ENCODE data around the gene DCBLD1. TPM values are rescaled to one million over a fixed set of nuclear protein-coding genes. Genes with fewer than 3 reads are reported as not detected.
A peak's percentile ranks its signal among the peaks of the same experiment; 100 is the strongest.

The DCBLD1 gene
- polyA plus RNA-seq, 1 donor (not counting 4 experiments of a cell fraction or from before 2014, with no cell fraction given), result 21.7 TPM

DNA sequence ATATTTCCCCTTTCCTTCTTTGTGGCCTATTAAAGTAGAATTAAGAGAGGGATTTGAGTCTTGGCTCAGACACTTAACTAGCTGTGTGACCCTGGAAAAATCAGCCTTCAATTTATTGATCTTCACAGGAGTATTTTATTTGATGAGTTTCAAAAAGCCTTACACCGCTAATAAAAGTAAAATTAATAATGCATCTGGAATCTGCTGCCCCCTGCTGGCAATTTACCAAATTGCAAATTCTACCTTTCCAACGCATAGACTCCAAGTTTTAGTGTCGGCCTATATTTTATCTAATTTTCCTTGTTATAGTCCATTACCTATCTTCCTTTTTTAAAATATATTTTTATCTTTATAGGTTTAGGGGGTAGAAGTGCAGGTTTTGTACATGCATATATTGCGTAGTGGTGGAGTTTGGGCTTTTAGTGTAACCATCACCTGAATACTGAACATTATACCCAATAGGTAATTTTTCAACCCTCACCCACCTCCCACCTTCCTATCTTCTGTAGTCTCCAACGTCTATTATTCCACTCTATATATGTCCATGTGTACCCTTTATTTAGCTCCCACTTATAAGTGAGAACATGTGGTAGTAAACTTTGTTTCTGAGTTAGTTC lies 73.5 kb downstream of the DCBLD1 start:
- no peak overlapping the region for H3K9ac ChIP-seq (ENCODE audit: control insufficient read depth, extremely low read depth, insufficient read depth, low read length)
- DNase-seq (ENCODE audit: low read depth, low spot score), result no peak
- H3K4me1 ChIP-seq (ENCODE audit: control insufficient read depth, extremely low read depth, insufficient read depth, low read length), result peaks cover 18% of the 10 kb centered on the region
- no peak overlapping the region for H3K27ac ChIP-seq (ENCODE audit: control insufficient read depth, insufficient read depth, low read length)
- H4K20me1 ChIP-seq (ENCODE audit: control insufficient read depth, extremely low read depth, insufficient read depth, low read length), result no peaks in the 10 kb centered on the region
- dilution Hi-C loops (cut with MboI; ENCODE audit: extremely low pct_ligation_motif_present, low sequenced_read_pairs), result no loop called here
- H2AFZ ChIP-seq (ENCODE audit: control insufficient read depth, low read length), result no peak overlapping the region
- H3K79me2 ChIP-seq (ENCODE audit: control insufficient read depth, insufficient read depth, low read length), result no peaks in the 10 kb centered on the region
- no peak overlapping the region for H3K4me3 ChIP-seq (ENCODE audit: control insufficient read depth in 2 of 3, extremely low read depth in 1 of 3, insufficient read depth in 2 of 3, low read depth in 1 of 3, low read length in 3 of 3)
- peak; percentile 24 to 64 (median 49) for TF ChIP-seq CTCF (optimal IDR thresholded peaks at IDR 0.05 in 1 of 3, IDR thresholded peaks at IDR 0.05 in 1 of 3, conservative IDR thresholded peaks at IDR 0.05 in 1 of 3; ENCODE audit: extremely low read depth in 1 of 3, insufficient read depth in 2 of 3, low read length in 3 of 3)
- no peak for TF ChIP-seq EZH2 (IDR thresholded peaks at IDR 0.05; ENCODE audit: low read length)
- H3K36me3 ChIP-seq (ENCODE audit: control insufficient read depth in 2 of 2, extremely low read depth in 1 of 2, insufficient read depth in 2 of 2, low read length in 2 of 2), result no peaks in the 10 kb centered on the region
- no peaks in the 10 kb centered on the region for H3K27me3 ChIP-seq (ENCODE audit: control insufficient read depth, extremely low read depth, insufficient read depth, low read length)
- no peaks in the 10 kb centered on the region for H3K9me3 ChIP-seq (ENCODE audit: control insufficient read depth, low read depth, low read length)
- peak overlapping the region; percentile 23 for H3K4me2 ChIP-seq (ENCODE audit: control insufficient read depth, extremely low read depth, insufficient read depth, low read depth, low read length)
- FAIRE-seq, result no peak
- H3K9me1 ChIP-seq (ENCODE audit: control insufficient read depth, extremely low read depth, insufficient read depth, low read length), result no peaks in the 10 kb centered on the region

DNA sequence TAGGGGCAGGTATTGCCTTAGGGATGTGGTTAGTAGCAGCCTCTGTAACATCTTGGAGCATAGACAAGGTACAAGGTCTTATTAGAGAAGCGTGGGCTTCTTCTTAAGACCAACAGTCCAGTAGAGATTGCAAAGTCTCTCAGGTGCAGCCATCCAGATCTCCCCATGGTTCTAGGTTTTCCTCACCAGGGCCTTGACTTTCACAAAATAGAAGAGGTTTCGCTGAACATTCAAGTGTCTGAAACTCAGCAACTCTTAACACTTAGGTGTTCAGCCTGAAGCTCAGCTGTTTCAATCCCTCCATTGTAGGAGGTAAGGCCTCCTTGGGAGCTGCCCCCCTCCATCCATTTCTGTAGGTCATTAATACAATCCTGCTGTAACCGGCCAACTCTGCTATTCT lies 75.5 kb downstream of the DCBLD1 start:
- TF ChIP-seq EZH2 (IDR thresholded peaks at IDR 0.05; ENCODE audit: low read length) (no peak), CTCF (optimal IDR thresholded peaks at IDR 0.05 in 1 of 3, IDR thresholded peaks at IDR 0.05 in 1 of 3, conservative IDR thresholded peaks at IDR 0.05 in 1 of 3; ENCODE audit: extremely low read depth in 1 of 3, insufficient read depth in 2 of 3, low read length in 3 of 3) (no peak)
- H3K4me2 ChIP-seq (ENCODE audit: control insufficient read depth, extremely low read depth, insufficient read depth, low read depth, low read length), result no peak overlapping the region
- dilution Hi-C loops (cut with MboI; ENCODE audit: extremely low pct_ligation_motif_present, low sequenced_read_pairs), result no loop called here
- H3K9ac ChIP-seq (ENCODE audit: control insufficient read depth, extremely low read depth, insufficient read depth, low read length), result no peak overlapping the region
- no peaks in the 10 kb centered on the region for H3K9me1 ChIP-seq (ENCODE audit: control insufficient read depth, extremely low read depth, insufficient read depth, low read length)
- H3K36me3 ChIP-seq (ENCODE audit: control insufficient read depth in 2 of 2, extremely low read depth in 1 of 2, insufficient read depth in 2 of 2, low read length in 2 of 2), result peaks cover 0 to 3% of the 10 kb centered on the region in 2 experiments
- no peaks in the 10 kb centered on the region for H3K79me2 ChIP-seq (ENCODE audit: control insufficient read depth, insufficient read depth, low read length)
- H4K20me1 ChIP-seq (ENCODE audit: control insufficient read depth, extremely low read depth, insufficient read depth, low read length), result no peaks in the 10 kb centered on the region
- no peaks in the 10 kb centered on the region for H3K27me3 ChIP-seq (ENCODE audit: control insufficient read depth, extremely low read depth, insufficient read depth, low read length)
- no peak overlapping the region for H2AFZ ChIP-seq (ENCODE audit: control insufficient read depth, low read length)
- H3K4me3 ChIP-seq (ENCODE audit: control insufficient read depth in 2 of 3, extremely low read depth in 1 of 3, insufficient read depth in 2 of 3, low read depth in 1 of 3, low read length in 3 of 3), result no peak overlapping the region
- H3K4me1 ChIP-seq (ENCODE audit: control insufficient read depth, extremely low read depth, insufficient read depth, low read length), result peaks cover 18% of the 10 kb centered on the region
- no peak for FAIRE-seq
- no peaks in the 10 kb centered on the region for H3K9me3 ChIP-seq (ENCODE audit: control insufficient read depth, low read depth, low read length)
- DNase-seq (ENCODE audit: low read depth, low spot score), result no peak
- no peak overlapping the region for H3K27ac ChIP-seq (ENCODE audit: control insufficient read depth, insufficient read depth, low read length)

Data from keratinocyte (primary cell).